Measurements from ENCODE around the gene PRDM13. TPM values are rescaled to one million over a fixed set of nuclear protein-coding genes. Genes with fewer than 3 reads are reported as not detected.
A peak's percentile ranks its signal among the peaks of the same experiment; 100 is the strongest.

The PRDM13 gene
- total and polyA plus RNA-seq, 2 of the 8 experiments (the other 6 are each of a cell fraction or from before 2014, with no cell fraction given) = 0.05 to 0.09 TPM

DNA sequence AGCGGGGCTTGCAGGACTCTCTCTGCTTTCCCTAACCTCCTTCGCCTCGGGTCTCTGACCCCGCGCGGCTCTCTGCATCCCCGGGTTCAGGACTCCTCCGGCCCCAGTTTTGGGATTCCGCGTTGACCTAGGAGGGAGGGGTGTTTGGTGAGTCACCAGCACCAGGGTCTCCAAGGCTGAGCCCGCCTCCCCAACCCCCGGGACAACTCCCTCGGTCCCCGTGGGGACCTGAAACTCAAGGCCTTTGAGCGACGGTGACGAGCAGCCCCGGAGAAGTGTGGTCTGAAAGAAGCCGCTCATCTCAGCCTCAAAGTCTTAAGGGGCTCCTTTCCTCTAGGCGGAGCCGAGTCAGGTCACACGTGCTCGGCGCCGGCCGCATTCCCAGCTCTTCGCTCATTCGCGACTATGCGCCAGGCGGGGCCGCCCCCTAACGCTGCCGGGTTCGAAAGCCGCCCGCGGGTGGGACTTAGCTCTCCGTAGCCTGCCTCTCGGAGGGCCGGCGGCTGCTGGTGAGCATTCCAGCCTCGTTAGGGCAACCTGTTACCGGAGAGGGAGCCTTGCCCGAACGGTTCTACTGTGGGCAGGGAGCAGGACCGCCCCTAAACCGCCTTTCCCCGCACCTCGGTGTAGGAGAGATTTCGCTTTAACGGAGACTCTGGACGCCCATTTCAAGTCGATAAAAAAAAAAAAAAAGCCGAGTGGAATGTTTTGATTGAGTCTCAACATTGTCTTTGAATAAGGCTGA is 3.0 kb upstream of the PRDM13 start:
- H3K27ac ChIP-seq (ENCODE audit: low read depth, low read length) = no peak overlapping the region
- POLR2A ChIA-PET (ENCODE audit: partially characterized antibody) = interaction anchor here (1.2 to 2.3 kb wide), 5 partner anchors 10 to 853 kb away, joined by 3 to 12 read pairs (median 4); partner anchors contain the start of gene CCNC
- TF ChIP-seq TCF12 (IDR thresholded peaks at IDR 0.05; ENCODE audit: low read depth, low read length) (no peak), PHF8 (conservative IDR thresholded peaks at IDR 0.05; ENCODE audit: low read depth, low read length) (no peak), TBP (IDR thresholded peaks at IDR 0.05; ENCODE audit: low read depth, low read length) (peak; percentile 35; the same call in 1 of the 2 replicates), CREB1 (IDR thresholded peaks at IDR 0.05) (0 out of 2 replicates have a peak, but pooled peaks have one; percentile 14), POLR2AphosphoS5 (IDR thresholded peaks at IDR 0.05; ENCODE audit: low read depth, low read length) (no peak), NANOG (IDR thresholded peaks at IDR 0.05; ENCODE audit: insufficient read depth, low read depth, low read length, poor library complexity, severe bottlenecking) (no peak), RBBP5 (IDR thresholded peaks at IDR 0.05; ENCODE audit: borderline replicate concordance, low read depth, low read length) (peak; percentile 51; the same call in 1 of the 2 replicates), ASH2L (IDR thresholded peaks at IDR 0.05; ENCODE audit: low read length) (peak; percentile 30), EZH2 (IDR thresholded peaks at IDR 0.05; ENCODE audit: low read depth, low read length, severe bottlenecking) (peak; percentile 74), SIN3A (conservative IDR thresholded peaks at IDR 0.05 in 1 of 2, IDR thresholded peaks at IDR 0.05 in 1 of 2; ENCODE audit: low read depth in 1 of 2, low read length in 2 of 2) (no peak)
- TF ChIP-seq, protein P1, sequence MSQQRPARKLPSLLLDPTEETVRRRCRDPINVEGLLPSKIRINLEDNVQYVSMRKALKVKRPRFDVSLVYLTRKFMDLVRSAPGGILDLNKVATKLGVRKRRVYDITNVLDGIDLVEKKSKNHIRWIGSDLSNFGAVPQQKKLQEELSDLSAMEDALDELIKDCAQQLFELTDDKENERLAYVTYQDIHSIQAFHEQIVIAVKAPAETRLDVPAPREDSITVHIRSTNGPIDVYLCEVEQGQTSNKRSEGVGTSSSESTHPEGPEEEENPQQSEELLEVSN (IDR thresholded peaks at IDR 0.05) = peak; percentile 83

More for the DNA sequence above, 3.0 kb upstream of the PRDM13 start:
- Histone ChIP-seq H2BK120ac (replicated peaks; ENCODE audit: low read depth, low read length) (no peak overlapping the region), H3K79me2 (ENCODE audit: control insufficient read depth in 1 of 2, insufficient read depth in 2 of 2, low read length in 2 of 2) (no peaks in the 10 kb centered on the region), H4K20me1 (replicated peaks in 1 of 2; ENCODE audit: control insufficient read depth in 1 of 2, insufficient read depth in 2 of 2, low read length in 2 of 2) (peaks cover 16 to 29% of the 10 kb centered on the region in 2 experiments), H4K8ac (ENCODE audit: extremely low read depth, insufficient read depth, low read length) (no peak overlapping the region), H3K4me1 (replicated peaks in 1 of 4; ENCODE audit: control insufficient read depth in 3 of 4, insufficient read depth in 4 of 4, low read length in 3 of 4) (peaks cover 0 to 26% (median 9%) of the 10 kb centered on the region in 4 experiments; a peak in 5 of 7 replicates), H3K79me1 (ENCODE audit: low read depth, low read length) (no peaks in the 10 kb centered on the region), H3K4me2 (ENCODE audit: insufficient read depth in 1 of 2, low read depth in 2 of 2, low read length in 2 of 2) (peak overlapping the region; percentile 58 to 69), H2AK5ac (ENCODE audit: low read depth, low read length) (no peak overlapping the region), H3K4ac (replicated peaks; ENCODE audit: insufficient read length, low read depth, low read length) (no peak overlapping the region), H2AFZ (ENCODE audit: low read length) (peak overlapping the region; percentile 57; the same call in 1 of the 2 replicates), H4K91ac (replicated peaks; ENCODE audit: insufficient read length, low read length) (no peak overlapping the region), H3K23me2 (ENCODE audit: low read depth, low read length) (no peaks in the 10 kb centered on the region; the same call in 1 of the 2 replicates), H3K36me3 (ENCODE audit: control insufficient read depth in 2 of 4, insufficient read depth in 4 of 4, low read length in 3 of 4) (no peaks in the 10 kb centered on the region; a peak in 1 of 8 replicates), H4K5ac (ENCODE audit: insufficient read length, low read depth, low read length) (no peak overlapping the region), H2BK12ac (ENCODE audit: low read depth, low read length) (no peak overlapping the region), H3K9ac (replicated peaks in 1 of 4; ENCODE audit: extremely low read depth in 1 of 4, low read depth in 3 of 4, low read length in 3 of 4) (no peak overlapping the region), H3K14ac (ENCODE audit: insufficient read length) (no peak overlapping the region), H3K56ac (replicated peaks; ENCODE audit: insufficient read length, low read depth, low read length) (no peak overlapping the region), H3K18ac (ENCODE audit: extremely low read depth, low read length) (no peak overlapping the region), H3K27me3 (replicated peaks in 1 of 4; ENCODE audit: control insufficient read depth in 3 of 4, extremely low read depth in 1 of 4, insufficient read depth in 3 of 4, low read length in 3 of 4) (peaks cover 89 to 98% (median 91%) of the 10 kb centered on the region in 4 experiments), H3K4me3 (ENCODE audit: extremely low read depth in 1 of 4, insufficient read depth in 2 of 4, low read depth in 3 of 4, low read length in 4 of 4) (peak overlapping the region in 3 of 4 experiments; percentile 22 to 53 (median 26); a peak in 6 of 8 replicates), H2BK5ac (ENCODE audit: low read depth, low read length) (no peak overlapping the region), H2BK20ac (ENCODE audit: low read length) (no peak overlapping the region), H3K9me3 (ENCODE audit: insufficient read depth in 2 of 2, low read depth in 1 of 2, low read length in 1 of 2) (no peaks in the 10 kb centered on the region), H2BK15ac (ENCODE audit: low read length) (no peak overlapping the region), H3K23ac (ENCODE audit: insufficient read length) (no peak overlapping the region)
- FAIRE-seq (no peak), DNase-seq (ENCODE audit: low read depth in 1 of 2, low spot score in 2 of 2) (peak in 1 of 2 experiments; percentile 89)
- WGBS, 2 experiments (ENCODE audit: extremely low coverage in 1 of 2, insufficient coverage in 1 of 2, insufficient read length in 1 of 2, insufficient replicate concordance in 2 of 2, low coverage in 1 of 2, low lambda C conversion rate in 2 of 2, missing lambda C conversion rate in 1 of 2) = 2% methylated on average over 52 of the region's 55 CpGs; no CpG with 5 or more reads in 1 of the 2 experiments
- CTCF ChIA-PET (ENCODE audit: partially characterized antibody) = interaction anchor here (0.8 to 2.9 kb wide), 9 partner anchors 9 to 143 kb away, joined by 3 to 15 read pairs (median 3); no protein-coding TSS in a partner anchor
